HG03159 (cell line): ENCODE results near the gene ACP4.
"Not testable (repeated sequence)": the region's sequence is repeated elsewhere in the genome, so short reads cannot be mapped to it uniquely, and the experiment has no call there.

Experiments
- ATAC-seq: cut with Tn5 transposase; IDR thresholded peaks from one replicate; pipeline ENCODE4 v1.9.1; 2021; ENCODE audit warnings: mild to moderate bottlenecking, moderate library complexity; ENCODE audit not compliant: unreplicated experiment

The ACP4 gene

GRCh38 chr19:50796634-50797428, 6.6 kb downstream of the ACP4 start:
- no peak for ATAC-seq

GRCh38 chr19:50797429-50797780, 7.2 kb downstream of the ACP4 start:
- no peak for ATAC-seq

- no peak for ATAC-seq
Measured at GRCh38 chr19:50797781-50798658, 7.8 kb downstream of the ACP4 start.

GRCh38 chr19:50798659-50799546, 8.7 kb downstream of the ACP4 start:
- no peak for ATAC-seq

- no peak for ATAC-seq
Measured at GRCh38 chr19:50799547-50799851, 9.3 kb downstream of the ACP4 start.

GRCh38 chr19:50801107-50801506, 10.9 kb downstream of the ACP4 start:
- ATAC-seq, result no peak

GRCh38 chr19:50803633-50804419, 13.6 kb downstream of the ACP4 start:
- ATAC-seq, result no peak

GRCh38 chr19:50804420-50805272, 14.4 kb downstream of the ACP4 start:
- peak; percentile 88 for ATAC-seq

- ATAC-seq, result no peak
Measured at GRCh38 chr19:50808856-50809255, 18.6 kb downstream of the ACP4 start.

- not testable (repeated sequence) for ATAC-seq
Measured at GRCh38 chr19:50811622-50812238, 21.5 kb downstream of the ACP4 start.

GRCh38 chr19:50812474-50812873, 22.3 kb downstream of the ACP4 start:
- ATAC-seq, result no peak

- ATAC-seq, result no peak
Measured at GRCh38 chr19:50814883-50815282, 24.7 kb downstream of the ACP4 start.

- no peak for ATAC-seq
Measured at GRCh38 chr19:50815439-50815838, 25.2 kb downstream of the ACP4 start.

- ATAC-seq, result peak; percentile 48
Measured at GRCh38 chr19:50817941-50818858, 28.0 kb downstream of the ACP4 start.

GRCh38 chr19:50818859-50819472, 28.8 kb downstream of the ACP4 start:
- ATAC-seq, result no peak

GRCh38 chr19:50819636-50820035, 29.4 kb downstream of the ACP4 start:
- ATAC-seq, result no peak

- ATAC-seq, result no peak
Measured at GRCh38 chr19:50820086-50820485, 29.9 kb downstream of the ACP4 start.
